GM12878 (cell line): ENCODE results near the gene GPR4. TPM values are rescaled to one million over a fixed set of nuclear protein-coding genes. Genes with fewer than 3 reads are reported as not detected.

Experiments used
- ATAC-seq: fragments of 200-7000 bp; cut with Tn5 transposase; 3 replicates; pipeline ENCODE4 v1.9.1; 2020; ENCODE audit warnings: mild to moderate bottlenecking, moderate library complexity
- BruUV-seq: library from RNA; stranded (reverse); fragments of 400-500 nt; replicated peaks from 2 replicates; lab custom pipeline; 2021; lab: Mats Ljungman, UMichigan
- CTCF ChIA-PET: fragments of 300-600 bp; sonication (Branson Sonifier 250); formaldehyde crosslinking; extraction: SDS; loops from one replicate; lab custom pipeline; 2021; ENCODE audit warnings: inconsistent platforms; lab: Yijun Ruan, JAX
- POLR2A ChIA-PET: fragments of 350-600 bp; formaldehyde crosslinking; extraction: SDS; loops from one replicate; lab custom pipeline; 2021; ENCODE audit warnings: inconsistent platforms; lab: Charles Lee
- RAD21 ChIA-PET: fragments of 300-600 bp; sonication (Branson Sonifier 250); formaldehyde crosslinking; loops from one replicate; lab custom pipeline; 2023; ENCODE audit warnings: antibody characterized with exemption; ENCODE audit not compliant: unreplicated experiment; lab: Charles Lee
- SMC1A ChIA-PET: fragments of 300-600 bp; sonication (Branson Sonifier 250); formaldehyde crosslinking; loops from one replicate; lab custom pipeline; 2023; ENCODE audit not compliant: unreplicated experiment, uncharacterized antibody; lab: Charles Lee
- DNase-seq: peaks from one replicate; pipeline ENCODE4 v3.0.0-alpha.2; 2011; ENCODE audit warnings: low read depth, low spot score
- FAIRE-seq: peaks from 3 replicates; lab custom pipeline; 2011; peaks lifted over from hg19 to GRCh38; lab: Jason Lieb, UNC
- H2AFZ ChIP-seq: 2 replicates; pipeline ENCODE4 v1.6.0; 2011; ENCODE audit warnings: low read depth, low read length, control low read depth; ENCODE audit not compliant: control insufficient read depth
- H3K27ac ChIP-seq: 2 replicates; pipeline ENCODE4 v1.5.1; 2011; ENCODE audit warnings: control low read depth; ENCODE audit not compliant: control insufficient read depth, insufficient read depth
- H3K27me3 ChIP-seq, 2 experiments: replicated peaks in 1 of 2; 2 replicates each; pipeline versions ENCODE4 v1.6.0 to v1.6.1; 2011; ENCODE audit warnings: low read length in 1 of 2; ENCODE audit not compliant: control insufficient read depth in 2 of 2, insufficient read depth in 2 of 2
- H3K36me3 ChIP-seq, 2 experiments: 2 replicates each; pipeline ENCODE4 v1.5.1; 2011; ENCODE audit warnings: low read length in 1 of 2; ENCODE audit not compliant: control insufficient read depth in 2 of 2, insufficient read depth in 2 of 2
- H3K4me1 ChIP-seq: 2 replicates; pipeline ENCODE4 v1.6.1; 2011; ENCODE audit warnings: mild to moderate bottlenecking, low read length, moderate library complexity, mixed read lengths; ENCODE audit not compliant: control insufficient read depth, insufficient read depth
- H3K4me2 ChIP-seq: 2 replicates; pipeline ENCODE4 v1.6.0; 2011; ENCODE audit warnings: control low read depth; ENCODE audit not compliant: control insufficient read depth, insufficient read depth
- H3K4me3 ChIP-seq: fragments of 200-600 bp; sonication (generic); 2 replicates; pipeline ENCODE4 v1.5.1; 2016
- H3K79me2 ChIP-seq: 2 replicates; pipeline ENCODE4 v1.6.0; 2011; ENCODE audit warnings: low read length; ENCODE audit not compliant: control insufficient read depth, insufficient read depth
- H3K9ac ChIP-seq: 2 replicates; pipeline ENCODE4 v1.8.0; 2011; ENCODE audit warnings: low read length, control low read depth, mixed read lengths; ENCODE audit not compliant: control insufficient read depth, insufficient read depth
- H3K9me3 ChIP-seq: replicated peaks from 3 replicates; pipeline ENCODE4 v1.5.1; 2011; ENCODE audit warnings: mild to moderate bottlenecking, low read length; ENCODE audit not compliant: control insufficient read depth, insufficient read depth
- H4K20me1 ChIP-seq: 2 replicates; pipeline ENCODE4 v1.6.0; 2011; ENCODE audit not compliant: control insufficient read depth, insufficient read depth
- BCLAF1 ChIP-seq: fragments of 450-650 bp; IDR thresholded peaks from 2 replicates; pipeline ENCODE4 v1.6.1; 2017; ENCODE audit warnings: antibody characterized with exemption, mild to moderate bottlenecking, moderate library complexity
- CHD1 ChIP-seq: IDR thresholded peaks from 2 replicates; pipeline ENCODE4 v1.6.1; 2012; ENCODE audit warnings: low read depth, low read length, improper control_type of control experiment
- CHD2 ChIP-seq: IDR thresholded peaks from 2 replicates; pipeline ENCODE4 v1.6.1; 2011; ENCODE audit warnings: low read depth, low read length, improper control_type of control experiment, borderline replicate concordance
- CREB1 ChIP-seq: IDR thresholded peaks from 2 replicates; pipeline ENCODE4 v1.6.1; 2012; ENCODE audit warnings: low read depth, mild to moderate bottlenecking, inconsistent platforms
- CTCF ChIP-seq, 3 experiments: IDR thresholded peaks in 2 of 3; conservative IDR thresholded peaks in 1 of 3; 2 replicates each; pipeline ENCODE4 v1.5.1; 2011; ENCODE audit warnings: low read depth in 3 of 3, low read length in 3 of 3, mild to moderate bottlenecking in 3 of 3, control low read depth in 2 of 3, moderate library complexity in 2 of 3, inconsistent platforms in 1 of 3, mixed read lengths in 1 of 3; ENCODE audit not compliant: control insufficient read depth in 2 of 3, insufficient read depth in 1 of 3; ENCODE audit errors: extremely low read depth in 1 of 3
- CUX1 ChIP-seq: IDR thresholded peaks from 2 replicates; pipeline ENCODE4 v1.6.1; 2012; ENCODE audit warnings: improper control_type of control experiment, low read depth, low read length; ENCODE audit not compliant: insufficient replicate concordance
- EP300 ChIP-seq, 2 experiments: fragments of 150-350 bp in 1 of 2; IDR thresholded peaks; 2 replicates each; pipeline ENCODE4 v1.6.1; 2011 to 2012; ENCODE audit warnings: low read depth in 2 of 2, low read length in 2 of 2, borderline replicate concordance in 1 of 2, improper control_type of control experiment in 1 of 2, inconsistent platforms in 1 of 2; ENCODE audit not compliant: control insufficient read depth in 1 of 2
- FOXK2 ChIP-seq: fragments of 450-650 bp; IDR thresholded peaks from 2 replicates; pipeline ENCODE4 v1.6.1; 2017; ENCODE audit warnings: mild to moderate bottlenecking, moderate library complexity
- JUNB ChIP-seq: IDR thresholded peaks from 2 replicates; pipeline ENCODE4 v1.6.1; 2016; ENCODE audit warnings: antibody characterized with exemption, mild to moderate bottlenecking
- MEF2B ChIP-seq: fragments of 450-650 bp; IDR thresholded peaks from 2 replicates; pipeline ENCODE4 v1.6.1; 2018; ENCODE audit warnings: mild to moderate bottlenecking, moderate library complexity; ENCODE audit not compliant: partially characterized antibody, poor library complexity, severe bottlenecking
- SIN3A ChIP-seq: IDR thresholded peaks from 2 replicates; pipeline ENCODE4 v1.6.1; 2012; ENCODE audit warnings: low read depth, low read length, improper control_type of control experiment
- STAT1 ChIP-seq: fragments of 450-650 bp; conservative IDR thresholded peaks from 2 replicates; pipeline ENCODE4 v1.6.1; 2014; ENCODE audit warnings: antibody characterized with exemption, mild to moderate bottlenecking
- WGBS: methylation state at CpG from one replicate; pipeline ENCODE4 v1.1.6; 2016; ENCODE audit warnings: low lambda C conversion rate; ENCODE audit not compliant: insufficient replicate concordance, insufficient coverage; ENCODE audit errors: missing lambda C conversion rate; 5-methylcytosine and 5-hydroxymethylcytosine counted together
- in situ Hi-C: fragments of 300-500 bp; cut with MboI; formaldehyde crosslinking; loops from 9 replicates; pipeline ENCODE4 v1.14.3; 2018; ENCODE audit warnings: mixed read lengths
- intact Hi-C: fragments of 100-400 bp; cut with micrococcal nuclease; formaldehyde crosslinking; loops from one replicate; pipeline ENCODE4 v1.14.2; 2022; ENCODE audit not compliant: unreplicated experiment
- polyA plus RNA-seq, 11 experiments: library from polyadenylated mRNA; depleted of rRNA in 4 of 11; unstranded in 6 of 11; stranded (reverse) in 5 of 11; fragments of >200 nt; fragmentation: Nextera tagmentation in 4 of 11; fragmentation: Illumina TruSeq in 1 of 11; extraction: Ambion mirVana in 4 of 11; extraction: Trizol in 1 of 11; gene quantifications; 1 replicate in 1 of 11; 2 replicates in 10 of 11; pipeline versions ENCODE4 v1.2.1 to v1.2.3, GENCODE V29; 2011 to 2016; ENCODE audit warnings: inconsistent platforms in 2 of 11, missing spikeins in 2 of 11, low read depth in 1 of 11
- total RNA-seq, 4 experiments: library from RNA; depleted of rRNA in 3 of 4; stranded (reverse); fragments of >200 nt in 3 of 4; fragmentation: Illumina TruSeq in 1 of 4; extraction: Trizol in 1 of 4; gene quantifications; 2 replicates each; pipeline versions ENCODE4 v1.2.1 to v1.2.3, GENCODE V29; 2013 to 2021

Gene GPR4
- total and polyA plus RNA-seq, 10 of the 15 experiments (the other 5 are each of a cell fraction or from before 2014, with no cell fraction given), result not detected

- TF ChIP-seq CHD2 (no peak), EP300 (IDR thresholded peaks at IDR 0.05; ENCODE audit: borderline replicate concordance in 1 of 2, control insufficient read depth in 1 of 2, low read depth in 2 of 2, low read length in 2 of 2) (no peak), STAT1 (no peak), BCLAF1 (no peak)
- TF ChIP-seq, all 136 proteins: peak for 0
Measured at GRCh38 chr19:45595814-45596213, 6.2 kb downstream of the GPR4 start (continued).

GRCh38 chr19:45593520-45593919, 8.5 kb downstream of the GPR4 start:
- 11% methylated on average over 1 of the region's 1 CpG for WGBS
- Histone ChIP-seq H2AFZ (no peak overlapping the region), H3K27ac (no peak overlapping the region), H3K27me3 (peaks cover 0 to 1% of the 10 kb centered on the region in 2 experiments; a peak in 1 of 4 replicates), H3K9me3 (no peaks in the 10 kb centered on the region; the same call in 2 of the 3 replicates), H3K79me2 (no peaks in the 10 kb centered on the region), H3K4me2 (no peak overlapping the region), H3K9ac (no peak overlapping the region), H4K20me1 (no peaks in the 10 kb centered on the region), H3K36me3 (no peaks in the 10 kb centered on the region), H3K4me3 (no peak overlapping the region), H3K4me1 (no peaks in the 10 kb centered on the region; the same call in 1 of the 2 replicates)
- FAIRE-seq, result no peak
- ATAC-seq, result no peak
- BruUV-seq, result no TSS peak
- RAD21 ChIA-PET, result interaction anchor here (1.0 kb wide), 1 partner anchor 52 kb away, joined by 3 read pairs; no protein-coding TSS in a partner anchor
- intact Hi-C loops, result no loop called here
- POLR2A ChIA-PET, result interaction anchor here (0.7 to 0.8 kb wide), 3 partner anchors 48 to 699 kb away, joined by 3 to 8 read pairs (median 6); no protein-coding TSS in a partner anchor
- in situ Hi-C loops, result no loop called here
- SMC1A ChIA-PET, result no interaction called here
- no peak for DNase-seq
- CTCF ChIA-PET, result interaction anchor here (0.6 to 1.0 kb wide), 3 partner anchors 13 to 312 kb away, joined by 3 to 4 read pairs (median 4); no protein-coding TSS in a partner anchor
- TF ChIP-seq MEF2B (no peak), CTCF (IDR thresholded peaks at IDR 0.05 in 2 of 3, conservative IDR thresholded peaks at IDR 0.05 in 1 of 3; ENCODE audit: control insufficient read depth in 2 of 3, extremely low read depth in 1 of 3, insufficient read depth in 1 of 3, low read depth in 3 of 3, low read length in 3 of 3) (no peak), JUNB (no peak), FOXK2 (no peak), SIN3A (no peak), CREB1 (no peak), CUX1 (no peak), CHD1 (no peak)
